GM20000 (cell line): Measurements from ENCODE around the gene COPB2.
"Not testable (repeated sequence)": the region's sequence is repeated elsewhere in the genome, so short reads cannot be mapped to it uniquely, and the experiment has no call there.

ENCODE experiments used
- DNase-seq: peaks from one replicate; pipeline ENCODE4 v3.0.0; 2012; ENCODE audit warnings: low spot score
- CTCF ChIP-seq: IDR thresholded peaks from 2 replicates; pipeline ENCODE4 v1.5.1; 2012; ENCODE audit warnings: mild to moderate bottlenecking, control low read depth; ENCODE audit errors: extremely low read depth, missing control alignments

The COPB2 gene

GRCh38 chr3:139425745-139426400, 36.4 kb upstream of the COPB2 start:
- no peak for TF ChIP-seq CTCF

DNA sequence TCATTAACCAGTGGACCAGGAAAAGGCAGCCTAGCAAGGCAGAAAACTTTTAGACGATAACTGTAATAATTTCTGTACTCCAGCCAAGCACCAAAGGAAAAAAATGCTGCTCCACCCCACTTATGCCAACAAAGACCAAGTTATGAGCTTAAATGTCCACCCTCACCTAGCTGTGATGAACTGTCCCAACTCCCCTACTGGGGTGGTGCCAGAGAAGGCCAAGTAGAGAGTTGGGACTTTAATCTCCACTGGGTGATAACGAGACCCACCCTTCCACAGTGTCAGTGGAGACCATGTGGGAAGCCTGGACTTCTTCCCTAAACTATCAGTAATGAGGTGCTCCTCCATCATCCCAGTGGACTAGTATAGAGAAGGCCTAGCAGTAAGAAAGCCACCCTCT, 33.8 kb upstream of the COPB2 start:
- DNase-seq = no peak
- TF ChIP-seq CTCF = no peak

More at GRCh38 chr3:139425745-139426400, 36.4 kb upstream of the COPB2 start:
- no peak for DNase-seq

- TF ChIP-seq CTCF = no peak
- DNase-seq = no peak
These were observed 32.0 kb upstream of the COPB2 start for GRCh38 chr3:139421460-139421859.

DNA sequence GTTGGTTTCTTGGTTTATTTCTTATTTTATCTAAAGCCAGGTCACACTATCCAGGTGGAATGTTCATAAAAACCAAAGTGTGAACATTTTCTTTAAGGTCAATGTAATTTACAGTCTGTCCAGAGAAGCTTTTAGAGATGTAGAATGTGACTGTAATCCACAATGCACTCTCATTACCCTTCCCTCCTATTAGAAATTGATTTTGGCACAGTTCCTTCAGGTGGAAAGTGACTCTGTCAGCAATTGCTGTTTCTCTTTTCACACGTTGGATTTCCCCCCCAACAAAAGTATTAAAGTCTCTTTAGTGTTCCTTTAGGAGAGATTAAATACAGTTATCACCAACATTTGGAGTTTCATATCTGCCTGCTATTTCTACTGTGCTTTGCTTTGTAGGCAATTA, 31.6 kb upstream of the COPB2 start:
- TF ChIP-seq CTCF = no peak
- no peak for DNase-seq

DNA sequence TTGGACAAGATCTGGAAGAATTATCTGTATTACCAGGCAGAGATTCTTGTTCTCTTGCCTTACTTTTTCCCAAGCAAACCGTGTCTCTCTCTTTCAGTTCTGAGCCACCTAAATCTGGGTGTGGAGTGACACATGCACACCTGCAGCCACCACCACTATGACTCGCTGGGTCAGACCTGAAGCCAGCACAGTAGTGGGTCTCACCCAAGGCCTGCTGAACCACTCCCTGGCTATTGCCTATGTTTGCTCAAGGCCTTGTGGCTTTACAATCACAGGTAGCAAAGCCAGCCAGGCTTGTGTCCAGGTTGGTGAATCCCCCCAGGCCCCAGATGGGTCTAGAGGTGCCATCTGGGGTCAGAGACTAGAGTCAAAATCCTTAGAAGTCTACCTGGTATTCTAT, 28.7 kb upstream of the COPB2 start:
- DNase-seq = no peak
- TF ChIP-seq CTCF = no peak

GRCh38 chr3:139416275-139416674, 26.8 kb upstream of the COPB2 start:
- TF ChIP-seq CTCF = no peak
- no peak for DNase-seq

GRCh38 chr3:139414608-139415224, 25.3 kb upstream of the COPB2 start:
- DNase-seq = no peak
- no peak for TF ChIP-seq CTCF

DNA sequence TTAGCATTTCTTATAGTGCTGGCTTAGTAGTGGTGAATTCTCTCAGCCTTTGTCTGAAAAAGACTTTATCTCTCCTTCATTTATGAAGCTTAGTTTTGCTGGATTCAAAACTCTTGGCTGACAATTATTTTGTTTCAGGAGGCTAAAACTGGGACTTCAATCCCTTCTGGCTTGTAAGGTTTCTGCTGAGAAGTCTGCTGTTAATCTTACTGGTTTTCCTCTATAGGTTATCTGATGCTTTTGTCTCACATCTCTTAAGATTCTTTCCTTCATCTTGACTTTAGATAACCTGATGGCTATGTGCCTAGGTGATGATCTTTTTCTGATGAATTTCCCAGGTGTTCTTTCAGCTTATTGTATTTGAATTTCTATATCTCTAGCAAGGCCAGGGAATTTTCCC, 23.4 kb upstream of the COPB2 start:
- DNase-seq = not testable (repeated sequence)

DNA sequence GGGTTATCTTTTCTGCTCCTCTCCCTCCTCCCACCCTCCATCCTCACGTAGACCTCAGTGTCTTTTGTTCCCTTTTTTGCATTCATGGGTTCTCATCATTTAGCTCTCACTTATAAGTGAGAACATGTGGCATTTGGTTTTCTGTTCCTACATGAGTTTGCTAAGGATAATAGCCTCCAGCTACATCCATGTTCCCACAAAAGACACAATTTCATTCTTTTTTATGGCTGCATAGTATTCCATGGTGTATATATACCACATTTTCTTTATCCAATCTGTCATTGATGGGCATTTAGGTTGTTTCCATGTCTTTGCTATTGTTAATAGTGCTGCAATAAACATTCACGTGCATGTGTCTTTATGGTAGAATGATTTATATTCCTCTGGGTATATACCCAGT, 11.7 kb upstream of the COPB2 start:
- DNase-seq = not testable (repeated sequence)
